HCT116 (cell line): ENCODE data around the gene GALR3. TPM values are rescaled to one million over a fixed set of nuclear protein-coding genes. Genes with fewer than 3 reads are reported as not detected.

Experiments
- ATAC-seq: fragments of 200-7000 bp; cut with Tn5 transposase; 2 replicates; pipeline ENCODE4 v1.9.1; 2020; ENCODE audit warnings: mild to moderate bottlenecking, moderate library complexity
- BruUV-seq: library from RNA; stranded (reverse); fragments of 400-500 nt; replicated peaks from 2 replicates; lab custom pipeline; 2021; lab: Mats Ljungman, UMichigan
- CTCF ChIA-PET: fragments of 300-600 bp; sonication (Branson Sonifier 250); formaldehyde crosslinking; loops from one replicate; lab custom pipeline; 2021; ENCODE audit warnings: antibody characterized with exemption; lab: Charles Lee
- POLR2A ChIA-PET: fragments of 300-600, 350-600 bp; sonication (Branson Sonifier 250); formaldehyde crosslinking; loops from one replicate; lab custom pipeline; 2021; ENCODE audit warnings: antibody characterized with exemption; lab: Charles Lee
- RAD21 ChIA-PET, 2 experiments: fragments of 300-600 bp; sonication (Branson Sonifier 250); formaldehyde crosslinking; loops; one replicate each; lab custom pipeline; 2023; ENCODE audit warnings: low total read pairs in 2 of 2; ENCODE audit not compliant: uncharacterized antibody in 2 of 2, unreplicated experiment in 2 of 2, low non-redundant PET in 1 of 2; lab: Charles Lee
- DNase-seq: peaks from one replicate; pipeline ENCODE4 v3.0.0-alpha.2; 2010; ENCODE audit warnings: low read depth, low spot score
- H2AFZ ChIP-seq: fragments of 200-600 bp; shearing (Covaris generic), sonication (generic); 2 replicates; pipeline ENCODE4 v1.6.1; 2017; ENCODE audit warnings: low read depth, mixed run types, mixed read lengths, antibody characterized with exemption, low read length; ENCODE audit not compliant: poor library complexity, severe bottlenecking
- H3K27ac ChIP-seq: 2 replicates; pipeline ENCODE4 v1.5.1; 2012; ENCODE audit warnings: low read depth, low read length
- H3K27me3 ChIP-seq: fragments of 200-600 bp; sonication (generic); 2 replicates; pipeline ENCODE4 v1.6.1; 2016; ENCODE audit warnings: mixed run types, low read length, mixed read lengths; ENCODE audit not compliant: insufficient read depth
- H3K36me3 ChIP-seq, 2 experiments: fragments of 200-500 bp in 1 of 2; fragments of 200-600 bp in 1 of 2; sonication (Bioruptor generic) in 1 of 2; sonication (generic) in 1 of 2; 2 replicates each; pipeline versions ENCODE4 v1.5.1 to v1.6.1; 2014 to 2016; ENCODE audit warnings: low read length in 2 of 2, inconsistent platforms in 1 of 2, mixed read lengths in 1 of 2, mixed run types in 1 of 2; ENCODE audit not compliant: insufficient read depth in 2 of 2, control insufficient read depth in 1 of 2
- H3K4me1 ChIP-seq, 2 experiments: fragments of 200-600 bp in 1 of 2; sonication (generic) in 1 of 2; 2 replicates each; pipeline versions ENCODE4 v1.5.1 to v1.6.1; 2012 to 2017; ENCODE audit warnings: low read length in 2 of 2, inconsistent platforms in 1 of 2, mild to moderate bottlenecking in 1 of 2, mixed read lengths in 1 of 2, mixed run types in 1 of 2, moderate library complexity in 1 of 2; ENCODE audit not compliant: insufficient read depth in 2 of 2, control insufficient read depth in 1 of 2
- H3K4me2 ChIP-seq: fragments of 200-600 bp; sonication (generic); 2 replicates; pipeline ENCODE4 v1.6.1; 2017; ENCODE audit warnings: mixed run types, low read length, mixed read lengths
- H3K4me3 ChIP-seq, 2 experiments: fragments of 200-600 bp in 1 of 2; sonication (generic) in 1 of 2; replicated peaks in 1 of 2; 2 replicates each; pipeline ENCODE4 v1.5.1; 2011 to 2016; ENCODE audit warnings: low read length in 2 of 2, control low read depth in 1 of 2, low read depth in 1 of 2, mild to moderate bottlenecking in 1 of 2, mixed read lengths in 1 of 2, mixed run types in 1 of 2
- H3K79me2 ChIP-seq: fragments of 200-600 bp; sonication (generic); 2 replicates; pipeline ENCODE4 v1.6.1; 2017; ENCODE audit warnings: mild to moderate bottlenecking, mixed run types, low read length, moderate library complexity, mixed read lengths; ENCODE audit not compliant: insufficient read depth
- H3K9ac ChIP-seq: fragments of 200-600 bp; sonication (generic); 2 replicates; pipeline ENCODE4 v1.6.1; 2016; ENCODE audit warnings: low read length, mixed read lengths
- H3K9me2 ChIP-seq: fragments of 200-600 bp; sonication (generic), shearing (Covaris generic); 2 replicates; pipeline ENCODE4 v1.6.1; 2017; ENCODE audit warnings: mixed run types, mild to moderate bottlenecking, moderate library complexity; ENCODE audit not compliant: insufficient read depth
- H3K9me3 ChIP-seq, 2 experiments: fragments of 200-500 bp in 1 of 2; fragments of 200-600 bp in 1 of 2; sonication (Bioruptor generic) in 1 of 2; sonication (generic) in 1 of 2; 2 replicates each; pipeline ENCODE4 v1.6.1; 2014 to 2017; ENCODE audit warnings: low read length in 2 of 2, mixed read lengths in 2 of 2, inconsistent platforms in 1 of 2, low read depth in 1 of 2, mild to moderate bottlenecking in 1 of 2, mixed run types in 1 of 2, moderate library complexity in 1 of 2; ENCODE audit not compliant: control insufficient read depth in 1 of 2, insufficient read depth in 1 of 2
- H4K20me1 ChIP-seq: fragments of 200-600 bp; sonication (generic), shearing (Covaris generic); 2 replicates; pipeline ENCODE4 v1.6.1; 2017; ENCODE audit warnings: mixed run types, mild to moderate bottlenecking, moderate library complexity; ENCODE audit not compliant: insufficient read depth
- CEBPB ChIP-seq: IDR thresholded peaks from 2 replicates; pipeline ENCODE4 v1.6.1; 2012; ENCODE audit warnings: low read depth
- EGR1 ChIP-seq: IDR thresholded peaks from 2 replicates; pipeline ENCODE4 v1.6.1; 2012; ENCODE audit warnings: low read depth
- ELF1 ChIP-seq: IDR thresholded peaks from 2 replicates; pipeline ENCODE4 v1.6.1; 2012; ENCODE audit warnings: low read depth, borderline replicate concordance
- EZH2phosphoT487 ChIP-seq: fragments of 200-600 bp; IDR thresholded peaks from 2 replicates; pipeline ENCODE4 v1.6.1; 2018; ENCODE audit warnings: antibody characterized with exemption, borderline replicate concordance
- JUND ChIP-seq: IDR thresholded peaks from 2 replicates; pipeline ENCODE4 v1.6.1; 2012
- MAX ChIP-seq: IDR thresholded peaks from 2 replicates; pipeline ENCODE4 v1.6.1; 2012
- POLR2A ChIP-seq: IDR thresholded peaks from 2 replicates; pipeline ENCODE4 v1.7.0; 2011; ENCODE audit warnings: borderline replicate concordance; ENCODE audit not compliant: insufficient read depth, insufficient read length; ENCODE audit errors: extremely low read depth
- POLR2AphosphoS5 ChIP-seq: IDR thresholded peaks from 2 replicates; pipeline ENCODE4 v1.6.1; 2011; ENCODE audit warnings: mild to moderate bottlenecking, low read depth, low read length, moderate library complexity
- RAD21 ChIP-seq: IDR thresholded peaks from 2 replicates; pipeline ENCODE4 v1.6.1; 2012; ENCODE audit warnings: low read depth, mild to moderate bottlenecking
- REST ChIP-seq: IDR thresholded peaks from 2 replicates; pipeline ENCODE4 v1.6.1; 2012; ENCODE audit warnings: low read depth
- SIN3A ChIP-seq: IDR thresholded peaks from 2 replicates; pipeline ENCODE4 v1.6.1; 2012; ENCODE audit warnings: low read depth
- SP1 ChIP-seq: IDR thresholded peaks from 2 replicates; pipeline ENCODE4 v1.6.1; 2012; ENCODE audit warnings: low read depth
- SRF ChIP-seq: IDR thresholded peaks from 2 replicates; pipeline ENCODE4 v1.6.1; 2012; ENCODE audit warnings: low read depth
- TCF7L2 ChIP-seq: IDR thresholded peaks from 2 replicates; pipeline ENCODE4 v1.7.0; 2011; ENCODE audit warnings: borderline replicate concordance, inconsistent platforms; ENCODE audit not compliant: insufficient read depth, insufficient read length; ENCODE audit errors: extremely low read depth
- YY1 ChIP-seq: IDR thresholded peaks from 2 replicates; pipeline ENCODE4 v1.6.1; 2011; ENCODE audit warnings: low read length, low read depth, moderate library complexity, mild to moderate bottlenecking; ENCODE audit not compliant: insufficient replicate concordance; ENCODE audit errors: extremely low read depth
- ZNF274 ChIP-seq: fragments of 200-500 bp; sonication (Bioruptor generic); IDR thresholded peaks from 2 replicates; pipeline ENCODE4 v1.6.1; 2014; ENCODE audit warnings: mild to moderate bottlenecking, low read depth, low read length, inconsistent platforms
- intact Hi-C: fragments of 100-400 bp; cut with micrococcal nuclease; formaldehyde crosslinking; loops from 2 replicates; pipeline ENCODE4 v1.10.0; 2022
- total RNA-seq: library from RNA; stranded (reverse); gene quantifications from one replicate; pipeline ENCODE4 v1.2.1, GENCODE V29; 2021; ENCODE audit not compliant: unreplicated experiment
- TF ChIP-seq, protein P1 (sequence below): IDR thresholded peaks from 2 replicates; pipeline ENCODE4 v1.6.1; 2011; ENCODE audit warnings: mild to moderate bottlenecking, low read length, moderate library complexity; ENCODE audit not compliant: insufficient replicate concordance; ENCODE audit errors: extremely low read depth

GALR3 gene
- total RNA-seq, 1 experiment from 2014 or later: 0.32 TPM

GRCh38 chr22:37822079-37822833 is 926 bp upstream of the GALR3 start:
- ChIA-PET CTCF (interaction anchor here (0.7 to 1.3 kb wide), 2 partner anchors 15 to 22 kb away, joined by 3 to 4 read pairs; partner anchors contain the start of genes ANKRD54 and GCAT), RAD21 (no interaction called here), POLR2A (interaction anchor here (1.3 kb wide), 1 partner anchor 15 kb away, joined by 3 read pairs; the partner anchor contains the start of gene GCAT)
- H3K4me3 ChIP-seq: no peak overlapping the region
- H3K27me3 ChIP-seq: no peaks in the 10 kb centered on the region
- no peaks in the 10 kb centered on the region for H3K9me3 ChIP-seq
- H2AFZ ChIP-seq: no peak overlapping the region
- H3K36me3 ChIP-seq: no peaks in the 10 kb centered on the region
- peaks cover 4 to 14% of the 10 kb centered on the region in 2 experiments; a peak in 3 of 4 replicates for H3K4me1 ChIP-seq
- H3K9me2 ChIP-seq: no peaks in the 10 kb centered on the region
- no peak overlapping the region for H3K9ac ChIP-seq
- no peak for DNase-seq
- BruUV-seq: no TSS peak
- no peaks in the 10 kb centered on the region for H4K20me1 ChIP-seq
- H3K4me2 ChIP-seq: no peak overlapping the region
- H3K27ac ChIP-seq: no peak overlapping the region
- TF ChIP-seq EZH2phosphoT487 (no peak), SRF (no peak), ZNF274 (no peak), JUND (no peak), SP1 (no peak), REST (no peak), POLR2AphosphoS5 (no peak), POLR2A (no peak), SIN3A (no peak), EGR1 (no peak), TCF7L2 (no peak), YY1 (no peak), MAX (no peak), CEBPB (no peak), RAD21 (no peak), ELF1 (no peak)
- TF ChIP-seq, protein P1, sequence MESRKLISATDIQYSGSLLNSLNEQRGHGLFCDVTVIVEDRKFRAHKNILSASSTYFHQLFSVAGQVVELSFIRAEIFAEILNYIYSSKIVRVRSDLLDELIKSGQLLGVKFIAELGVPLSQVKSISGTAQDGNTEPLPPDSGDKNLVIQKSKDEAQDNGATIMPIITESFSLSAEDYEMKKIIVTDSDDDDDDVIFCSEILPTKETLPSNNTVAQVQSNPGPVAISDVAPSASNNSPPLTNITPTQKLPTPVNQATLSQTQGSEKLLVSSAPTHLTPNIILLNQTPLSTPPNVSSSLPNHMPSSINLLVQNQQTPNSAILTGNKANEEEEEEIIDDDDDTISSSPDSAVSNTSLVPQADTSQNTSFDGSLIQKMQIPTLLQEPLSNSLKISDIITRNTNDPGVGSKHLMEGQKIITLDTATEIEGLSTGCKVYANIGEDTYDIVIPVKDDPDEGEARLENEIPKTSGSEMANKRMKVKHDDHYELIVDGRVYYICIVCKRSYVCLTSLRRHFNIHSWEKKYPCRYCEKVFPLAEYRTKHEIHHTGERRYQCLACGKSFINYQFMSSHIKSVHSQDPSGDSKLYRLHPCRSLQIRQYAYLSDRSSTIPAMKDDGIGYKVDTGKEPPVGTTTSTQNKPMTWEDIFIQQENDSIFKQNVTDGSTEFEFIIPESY: no peak
- no peak for ATAC-seq
- intact Hi-C loops: no loop called here
- H3K79me2 ChIP-seq: no peaks in the 10 kb centered on the region
